Measurements from ENCODE around the gene BLNK.

Gene BLNK

DNA sequence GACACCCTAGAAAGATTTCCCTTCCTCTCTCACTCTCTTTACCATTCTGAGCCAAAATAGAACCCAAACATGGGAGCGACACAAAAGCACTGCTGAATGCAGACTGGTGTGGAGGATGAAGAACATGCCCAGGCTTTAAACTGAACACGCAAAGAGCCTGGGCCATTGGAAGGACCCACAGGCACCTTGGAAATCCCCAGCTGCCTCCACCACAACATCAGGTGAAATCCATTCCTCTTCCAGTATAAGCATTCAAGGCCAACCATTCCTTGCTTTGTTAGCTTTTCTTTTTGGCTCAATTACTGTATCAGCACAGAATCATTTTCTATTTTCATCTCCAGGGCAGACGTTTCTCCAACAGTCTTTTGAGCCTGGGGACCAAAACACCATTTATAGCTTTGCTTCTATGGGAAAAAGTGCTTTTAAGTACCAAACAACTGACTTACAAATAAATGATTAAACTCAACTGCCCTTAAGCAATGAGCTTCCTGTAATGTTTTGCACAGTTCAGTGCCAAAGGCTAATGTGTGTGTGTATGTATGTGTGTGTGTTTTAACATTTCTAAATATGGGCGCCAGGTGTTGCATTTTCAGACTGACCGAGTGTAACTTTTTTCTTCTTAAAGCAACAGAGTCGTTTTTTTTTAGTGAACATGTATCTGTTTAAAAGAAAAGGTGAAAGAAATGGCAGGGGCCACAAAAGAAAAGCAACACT, 16.2 kb upstream of the BLNK start:
- DNase-seq: peak; percentile 70

DNA sequence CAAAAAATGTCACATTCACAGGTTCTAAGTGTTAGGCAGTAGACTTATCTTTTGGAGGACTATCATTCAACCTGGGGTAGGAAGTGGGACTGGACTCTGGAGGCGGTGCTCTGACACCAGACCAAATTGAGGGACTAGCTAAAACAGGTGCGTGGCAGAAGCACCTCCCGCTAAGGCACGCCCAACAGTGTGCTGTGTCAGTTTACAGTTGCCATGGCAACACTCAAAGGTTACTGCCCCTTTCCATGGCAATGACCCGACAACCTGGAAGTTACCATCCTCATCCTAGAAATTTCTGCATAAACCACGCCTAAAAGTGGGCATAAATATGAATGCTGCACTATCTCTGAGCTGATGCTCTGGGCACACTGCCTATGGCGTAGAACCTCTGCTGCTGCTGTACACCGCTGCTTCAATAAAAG, 14.0 kb upstream of the BLNK start:
- no peak for DNase-seq

DNA sequence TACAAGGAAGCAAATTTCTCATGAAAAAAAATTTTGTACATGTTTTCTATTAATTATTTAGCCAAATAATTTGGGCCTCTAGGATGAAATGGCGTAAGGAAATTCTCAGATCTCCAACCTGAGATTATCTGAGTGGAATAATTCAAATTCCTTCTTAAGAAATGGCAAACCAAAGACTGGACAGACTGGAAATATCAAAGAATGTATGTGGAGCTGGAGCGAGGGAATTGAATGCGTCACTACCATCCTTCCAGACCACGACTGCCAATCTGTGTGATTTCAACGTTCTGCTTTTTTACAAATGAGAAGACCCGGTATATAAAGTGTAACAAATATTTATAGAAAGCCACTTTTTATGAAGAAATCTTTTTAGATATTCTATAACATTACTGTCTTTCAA, 12.4 kb upstream of the BLNK start:
- DNase-seq: no peak

DNA sequence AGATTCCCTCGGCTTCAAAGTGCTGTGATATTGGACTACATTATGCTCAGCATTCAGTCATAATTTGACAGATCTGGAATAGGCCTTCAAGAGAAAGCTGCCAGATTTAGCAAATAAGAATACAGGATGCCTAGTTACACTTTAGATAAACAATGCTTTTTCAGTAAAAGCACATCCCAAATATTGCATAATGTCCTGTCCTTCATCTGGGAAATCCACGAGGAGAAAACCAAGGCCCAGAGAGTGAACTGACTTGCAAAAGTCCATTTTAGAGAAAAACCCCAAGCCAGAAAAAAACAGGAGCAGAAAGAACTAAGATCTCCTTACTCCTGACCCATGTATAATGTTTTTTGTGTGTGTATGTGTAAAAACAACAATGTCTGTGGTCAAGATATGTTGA, 12.0 kb upstream of the BLNK start:
- no peak for DNase-seq

DNA sequence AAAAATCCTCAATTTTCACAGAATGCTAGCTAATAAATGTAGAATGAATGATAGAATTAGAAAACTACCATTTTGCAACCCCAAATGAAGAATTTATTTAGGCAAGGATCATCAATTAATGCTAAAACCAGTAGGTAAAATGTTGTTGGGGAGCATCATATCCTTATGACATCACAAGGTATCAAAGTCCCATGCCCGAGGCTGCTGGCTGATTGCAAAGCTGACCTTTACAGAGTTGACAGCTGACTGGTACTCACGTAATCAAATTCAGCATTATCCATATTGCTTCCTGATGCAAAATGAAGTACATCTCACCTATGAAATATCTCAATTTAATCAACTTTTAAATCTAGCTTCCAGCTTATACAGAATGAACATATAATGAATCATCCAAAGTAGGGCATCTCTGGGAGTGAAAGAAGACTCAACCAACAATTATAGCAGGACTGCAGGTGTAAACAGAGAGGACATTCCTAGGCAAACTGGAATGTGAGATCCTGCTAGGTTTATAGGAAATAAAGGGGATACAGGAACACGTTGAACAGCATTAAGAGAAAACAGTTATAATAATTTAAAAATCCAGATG, 10.2 kb upstream of the BLNK start:
- no peak for DNase-seq

DNA sequence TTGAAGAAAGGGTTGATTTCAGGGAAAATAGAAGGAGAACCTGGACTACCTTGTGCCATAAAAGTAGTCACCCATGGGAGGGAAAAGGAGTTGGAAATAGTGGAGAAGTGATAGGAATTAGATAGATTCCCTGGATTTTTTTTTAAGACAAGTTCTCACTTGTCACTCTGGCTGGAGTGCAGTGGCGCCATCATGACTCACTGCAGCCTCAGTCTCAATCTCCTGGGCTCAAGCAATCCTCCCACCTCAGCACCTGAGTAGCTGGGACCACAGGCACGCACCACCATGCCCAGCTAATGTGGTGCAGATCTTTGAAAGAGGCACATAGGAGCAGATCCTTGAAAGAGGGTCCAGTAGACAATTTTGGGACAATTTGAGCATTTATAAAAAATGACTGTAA, 9.5 kb upstream of the BLNK start:
- no peak for DNase-seq

DNA sequence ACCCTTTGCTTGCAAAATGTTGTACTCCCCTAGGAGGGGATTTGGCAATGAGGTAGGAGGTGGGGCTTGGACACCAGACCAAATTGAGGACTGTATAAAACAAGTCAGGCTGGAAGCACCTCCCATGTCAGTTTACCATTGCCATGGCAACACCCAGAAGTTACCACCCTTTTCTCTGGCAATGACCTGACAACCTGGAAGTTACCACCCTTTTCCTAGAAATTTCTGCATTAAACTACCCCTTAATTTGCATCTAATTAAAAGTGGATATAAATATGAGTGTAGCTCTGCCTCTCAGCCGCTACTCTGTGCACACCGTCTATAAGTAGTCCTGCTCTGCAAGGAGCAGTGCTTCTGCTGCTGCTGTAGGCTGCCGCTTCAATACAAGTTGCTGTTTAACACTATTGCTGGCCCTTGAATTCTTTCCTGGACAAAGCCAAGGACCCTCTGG, 7.8 kb upstream of the BLNK start:
- DNase-seq: no peak

DNA sequence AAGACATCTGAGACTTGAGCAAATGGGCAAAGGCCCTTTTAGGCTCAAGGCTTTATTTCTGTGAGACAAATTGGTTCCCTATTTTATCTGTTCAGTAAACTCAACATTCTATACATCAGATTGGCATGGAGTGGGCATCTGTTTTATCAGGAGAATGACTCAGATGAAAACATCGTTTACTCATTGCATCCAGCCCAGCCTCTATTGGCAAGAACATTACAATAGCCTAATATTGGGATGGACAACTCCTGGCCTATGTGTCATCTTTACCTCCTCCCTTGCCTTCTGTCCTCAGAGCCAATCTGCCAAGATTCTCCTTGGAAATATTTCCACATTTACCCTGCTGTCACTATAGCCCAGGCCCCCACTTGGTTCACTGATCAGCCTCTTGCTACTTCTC, 5.5 kb upstream of the BLNK start:
- no peak for DNase-seq

DNA sequence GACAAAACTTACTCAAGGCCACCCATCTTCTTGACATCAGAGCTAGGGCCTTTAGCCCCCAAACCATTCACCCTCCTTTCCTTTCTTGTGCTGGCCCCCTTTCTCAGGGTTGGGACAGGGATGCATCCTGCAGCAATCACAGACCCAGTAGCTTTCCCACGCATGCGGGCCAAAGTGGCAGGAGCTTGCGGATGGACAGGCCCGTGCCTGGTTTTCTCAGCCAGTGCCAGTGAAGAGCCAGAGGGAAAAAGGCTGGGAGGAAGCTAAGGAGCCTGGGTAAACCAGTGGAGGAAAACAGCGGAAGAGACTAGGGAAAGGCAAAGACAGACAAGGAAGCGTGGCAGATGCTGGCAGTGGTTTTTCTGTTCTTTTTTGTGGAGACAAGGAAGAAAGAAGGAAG, 5.1 kb upstream of the BLNK start:
- no peak for DNase-seq

DNA sequence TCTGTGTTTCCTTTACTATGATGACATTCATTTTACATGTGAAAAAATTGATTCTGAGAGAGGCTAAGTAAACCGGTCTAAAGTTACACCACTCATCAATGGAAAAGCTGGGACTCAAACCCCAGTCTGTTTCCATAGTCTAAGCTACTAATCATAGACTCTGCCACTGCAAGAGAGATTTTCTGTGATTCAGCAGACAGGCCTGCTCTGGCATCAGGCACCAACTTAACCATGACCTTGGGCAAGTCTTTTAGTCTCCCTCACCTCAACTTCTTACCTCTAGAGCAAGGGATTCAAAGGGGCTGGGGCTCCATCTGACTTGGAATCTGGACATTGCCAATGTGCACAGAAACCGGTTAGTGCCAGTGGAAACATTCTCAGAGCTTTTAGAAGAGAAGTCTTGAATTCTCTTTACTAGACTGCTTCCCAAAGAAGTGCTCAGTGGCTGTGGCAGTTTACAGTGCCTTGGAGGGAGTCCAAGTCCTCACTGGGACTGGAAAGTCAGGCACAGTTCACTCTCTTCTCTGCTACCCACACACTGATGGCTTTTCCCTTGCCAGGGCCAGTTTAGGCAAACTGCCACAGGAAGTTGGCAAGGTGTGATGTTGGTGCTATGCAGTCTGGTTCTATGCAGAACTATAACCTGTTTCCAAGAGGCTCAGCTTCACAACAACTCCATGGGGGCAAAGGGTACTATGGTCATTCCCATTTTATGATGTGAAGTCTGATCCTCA, 4.5 kb upstream of the BLNK start:
- no peak for DNase-seq

DNA sequence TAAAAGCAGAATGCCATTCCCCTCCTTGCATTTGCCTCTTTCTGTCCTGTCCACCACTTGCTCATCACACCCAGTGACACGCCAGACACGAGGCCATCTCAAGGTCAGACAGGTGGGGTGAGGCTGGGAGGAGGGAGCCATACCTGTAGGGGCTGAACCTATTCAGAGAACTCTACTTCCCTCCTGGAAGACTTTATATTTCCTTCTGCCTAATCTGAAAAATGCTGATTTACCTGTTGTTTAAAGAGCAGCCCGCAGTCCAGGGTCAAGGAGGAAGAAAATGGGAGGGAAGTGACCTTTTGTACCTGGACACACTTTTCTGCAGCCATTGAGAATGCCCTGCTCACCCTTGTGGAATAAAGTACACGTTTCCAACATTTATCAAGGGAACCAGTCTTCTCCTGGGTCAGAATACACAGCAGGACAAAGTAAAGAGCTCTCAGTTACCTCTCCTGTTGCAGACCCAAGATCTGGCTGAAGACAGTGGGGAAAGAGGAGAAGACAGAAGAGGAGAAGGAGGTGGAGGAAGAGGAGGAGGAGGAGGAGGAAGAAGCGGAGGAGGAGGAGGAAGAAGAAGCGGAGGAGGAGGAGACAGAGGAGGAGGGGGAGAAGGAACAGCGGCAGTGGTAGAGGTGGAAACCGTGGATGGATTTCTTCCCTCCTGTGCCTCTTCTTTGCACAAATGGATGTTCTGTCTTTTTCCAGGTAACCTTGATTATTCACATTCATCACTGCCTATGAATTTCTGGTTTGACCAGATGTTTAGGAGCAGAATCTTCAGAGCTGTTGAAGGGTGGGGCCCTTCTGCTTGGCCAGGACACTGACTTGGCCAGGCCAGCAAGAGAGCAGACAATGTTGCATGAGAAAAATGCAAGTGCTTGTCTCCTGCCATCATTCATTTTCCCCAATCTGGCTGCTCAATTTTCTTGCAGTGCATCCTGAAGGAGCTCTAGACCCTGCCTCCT, 1.2 kb upstream of the BLNK start:
- DNase-seq: no peak

DNA sequence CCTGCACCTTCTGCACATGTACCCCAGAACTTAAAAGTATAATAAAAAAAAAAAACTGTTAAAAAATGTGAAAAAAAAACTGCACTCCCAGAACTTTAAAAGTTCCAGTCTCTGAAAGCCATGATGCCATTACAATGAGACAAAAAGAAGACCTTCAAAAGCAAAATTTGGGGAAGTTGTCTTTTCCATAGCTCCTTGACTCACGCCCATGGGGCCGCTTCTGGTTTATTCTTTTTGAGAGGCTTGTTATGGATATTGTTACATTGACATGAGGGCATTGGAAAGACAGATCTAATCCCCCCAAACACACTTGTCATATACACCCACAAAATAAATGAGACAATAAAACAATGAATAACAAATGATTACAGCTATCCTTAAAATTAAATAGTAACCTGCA, 798 bp downstream of the BLNK start:
- DNase-seq: no peak

DNA sequence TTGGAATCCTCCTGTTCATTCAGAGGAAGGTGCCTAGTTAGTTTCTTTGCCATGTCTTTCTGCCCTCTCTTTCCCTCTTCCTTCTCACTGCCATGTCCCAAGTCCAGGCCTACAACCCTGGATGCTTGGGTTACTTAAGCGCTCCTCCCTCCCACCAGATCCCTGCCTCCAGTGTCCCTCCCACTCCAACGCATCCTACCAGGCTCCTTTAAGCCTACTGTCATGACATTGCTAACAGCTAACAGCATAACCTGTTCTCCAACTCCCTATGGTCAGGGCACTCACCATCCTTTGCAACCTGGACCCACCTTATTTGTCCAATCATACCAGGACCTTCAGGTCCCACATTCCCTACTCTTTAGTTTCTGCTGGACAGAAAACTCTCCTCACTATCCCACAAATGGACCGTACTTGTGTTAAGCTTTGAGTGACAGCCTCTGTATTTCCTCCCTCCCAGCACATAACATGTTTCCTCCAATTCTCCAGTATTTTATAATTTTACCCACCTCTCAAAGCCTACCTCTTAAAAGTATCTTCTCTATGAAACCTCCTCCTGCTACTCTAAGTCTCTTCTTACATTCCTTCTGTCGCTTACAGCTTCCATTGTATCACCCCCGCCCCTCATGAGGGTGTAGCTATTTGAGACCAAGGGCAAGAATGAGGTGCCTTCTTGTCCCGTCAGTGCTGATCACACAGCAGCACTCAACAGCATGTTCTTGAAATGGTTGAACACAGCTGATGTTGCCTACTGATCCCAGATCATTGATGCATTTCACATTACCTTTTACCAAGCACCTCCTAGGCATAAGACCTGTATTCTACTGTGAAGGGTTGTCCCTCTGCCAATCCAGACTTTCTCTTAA, 1.7 kb downstream of the BLNK start:
- DNase-seq: no peak

DNA sequence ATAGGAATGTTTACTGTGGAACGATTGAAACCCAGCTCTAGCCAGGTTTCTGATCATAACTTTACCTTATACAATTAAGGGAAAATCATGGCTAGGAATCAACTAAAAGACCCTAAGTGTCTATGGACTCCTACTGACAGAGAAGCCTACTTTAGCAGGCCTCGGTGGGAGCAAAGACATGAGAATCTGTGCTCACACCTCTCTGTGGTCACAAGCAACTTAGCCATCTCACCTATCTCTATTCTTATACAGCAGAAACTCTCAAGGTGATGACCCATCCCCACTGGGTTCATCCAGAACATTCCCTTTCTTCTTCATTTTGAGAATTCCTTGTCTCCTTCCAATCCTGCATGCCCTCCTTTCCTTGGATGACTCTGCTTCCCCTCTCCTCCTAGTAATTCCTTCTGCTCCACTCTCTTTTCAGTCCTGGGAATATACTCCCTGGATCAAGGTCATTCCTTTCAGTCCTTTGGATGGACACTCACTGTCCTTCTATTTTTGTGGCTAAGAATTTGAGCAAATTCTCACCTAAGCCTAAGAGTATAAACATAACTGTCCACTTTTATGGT, 2.9 kb downstream of the BLNK start:
- DNase-seq: no peak

DNA sequence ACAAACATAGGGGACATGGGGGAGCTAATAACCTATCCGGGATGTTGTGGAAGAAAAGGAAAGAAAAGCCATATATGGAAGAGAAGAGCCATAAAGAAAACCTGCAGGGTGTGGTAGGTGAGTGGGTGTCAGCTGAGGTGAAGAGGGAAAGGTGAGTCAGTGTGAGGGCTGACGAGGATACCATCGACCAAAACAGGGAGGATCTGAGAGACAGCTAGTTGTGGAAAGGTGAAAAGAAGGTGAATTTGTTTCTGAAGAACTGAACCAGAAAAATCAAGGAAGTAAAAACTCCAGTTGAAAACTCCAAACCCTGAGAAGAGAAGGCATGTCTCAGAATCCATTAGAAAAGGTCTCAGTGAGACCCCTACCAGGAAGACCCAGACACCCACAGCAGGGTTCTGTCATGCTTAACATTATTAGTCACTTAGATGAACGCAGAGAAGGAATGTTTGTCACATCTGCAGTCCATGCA, 4.1 kb downstream of the BLNK start:
- DNase-seq: no peak

DNA sequence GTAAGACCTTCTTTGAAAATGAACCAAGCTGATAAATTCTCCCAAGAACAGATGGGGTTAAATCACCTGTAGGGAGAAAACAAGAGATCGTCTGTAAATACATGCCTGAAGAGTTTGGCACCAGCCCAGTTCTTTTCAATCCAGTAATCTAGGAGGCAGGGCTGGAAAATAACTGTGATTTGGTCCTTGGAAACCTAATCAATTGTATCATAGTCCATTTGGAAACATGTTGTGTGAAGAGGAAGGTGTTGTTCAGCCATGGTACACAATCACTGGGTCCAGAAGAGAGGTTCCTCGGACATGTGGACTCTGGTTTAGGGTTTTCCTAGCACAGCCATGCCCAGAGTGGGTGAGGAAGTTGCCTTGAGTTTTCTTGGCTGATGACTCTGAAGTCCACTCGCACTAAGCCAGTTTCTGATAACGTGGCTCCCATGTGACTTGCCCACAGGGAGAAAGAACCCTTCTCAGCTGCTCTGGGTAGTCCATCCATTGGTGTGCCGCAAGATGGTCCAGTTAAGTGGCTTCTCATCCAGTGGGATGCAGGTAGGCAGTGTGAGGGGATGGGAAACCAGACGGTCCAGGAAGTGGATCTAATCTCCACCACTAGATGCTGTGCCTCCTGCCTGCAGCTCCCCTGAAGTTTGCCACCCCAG, 5.1 kb downstream of the BLNK start:
- no peak for DNase-seq

DNA sequence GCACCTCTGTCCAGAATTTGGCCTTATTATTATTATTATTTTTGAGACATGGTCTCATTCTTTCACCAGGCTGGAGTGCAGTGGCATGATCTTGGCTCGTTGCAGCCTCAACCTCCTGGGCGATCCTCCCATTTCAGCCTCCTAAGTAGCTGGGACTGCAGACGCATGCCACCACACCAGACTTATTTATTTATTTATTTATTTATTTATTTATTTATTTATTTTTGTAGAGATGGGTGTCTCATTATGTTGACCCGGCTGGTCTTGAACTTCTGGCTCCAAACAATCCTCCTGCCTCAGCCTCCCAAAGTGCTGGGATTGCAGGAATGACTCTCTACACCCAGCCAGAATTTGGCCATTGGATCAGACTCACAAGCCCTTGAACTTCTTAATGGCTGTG, 6.4 kb downstream of the BLNK start:
- no peak for DNase-seq

DNA sequence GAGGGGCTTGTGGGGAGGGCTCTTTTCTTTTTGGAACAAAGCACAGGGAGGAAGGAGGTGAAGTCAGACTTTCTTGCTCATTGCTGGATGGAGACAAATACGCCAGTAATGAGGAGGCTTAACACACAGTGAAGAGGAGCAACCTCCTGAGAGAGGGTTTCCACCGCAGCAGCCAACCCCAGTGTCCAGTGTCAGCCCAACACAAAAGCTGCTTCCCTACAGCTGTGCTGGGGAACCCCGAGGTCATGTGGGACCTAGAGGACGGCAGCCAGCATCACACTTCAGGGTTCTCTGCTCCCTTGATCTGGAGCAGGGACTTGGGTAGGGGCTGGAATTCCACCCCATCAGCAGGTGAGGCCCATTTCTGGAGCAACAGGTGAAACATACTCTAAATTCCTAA, 7.7 kb downstream of the BLNK start:
- DNase-seq: no peak

DNA sequence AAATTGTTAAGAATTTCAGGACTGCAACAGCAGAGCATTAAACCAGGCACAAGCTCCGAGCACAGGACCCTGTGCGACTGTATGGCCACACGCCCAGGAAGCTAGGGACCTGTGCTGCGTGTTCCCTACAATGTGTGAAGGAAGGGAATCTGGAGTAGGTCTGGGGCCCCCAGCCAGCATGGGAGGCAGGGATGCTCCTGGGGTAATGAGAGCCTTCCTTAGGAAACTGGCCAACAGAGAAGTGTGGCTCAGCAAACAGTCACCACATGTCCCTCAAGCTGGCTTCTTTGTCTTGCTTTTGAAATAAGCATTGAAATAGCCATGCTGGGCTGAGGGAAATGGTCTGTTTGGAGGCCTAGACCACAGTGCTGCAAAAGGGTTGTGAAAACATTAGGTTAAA, 8.2 kb downstream of the BLNK start:
- no peak for DNase-seq

DNA sequence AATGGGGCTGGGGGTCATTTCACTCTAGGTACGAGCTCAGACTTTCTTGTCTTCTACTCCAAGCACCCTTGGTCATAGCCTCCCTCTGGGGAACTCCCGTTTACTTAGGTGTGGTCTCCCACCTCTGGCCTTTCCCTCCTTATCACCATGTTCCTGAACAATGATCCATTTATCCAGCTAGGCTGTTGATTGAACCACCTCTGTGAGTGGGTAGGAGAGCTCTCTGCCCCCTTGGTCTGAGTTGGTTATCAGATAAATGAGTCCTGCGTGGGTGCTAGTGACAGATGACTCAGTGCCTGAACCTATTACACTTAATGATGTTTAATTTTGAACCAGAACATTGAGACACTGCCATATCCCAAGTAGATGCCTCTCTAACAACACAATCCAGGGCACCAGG, 9.4 kb downstream of the BLNK start:
- no peak for DNase-seq

DNA sequence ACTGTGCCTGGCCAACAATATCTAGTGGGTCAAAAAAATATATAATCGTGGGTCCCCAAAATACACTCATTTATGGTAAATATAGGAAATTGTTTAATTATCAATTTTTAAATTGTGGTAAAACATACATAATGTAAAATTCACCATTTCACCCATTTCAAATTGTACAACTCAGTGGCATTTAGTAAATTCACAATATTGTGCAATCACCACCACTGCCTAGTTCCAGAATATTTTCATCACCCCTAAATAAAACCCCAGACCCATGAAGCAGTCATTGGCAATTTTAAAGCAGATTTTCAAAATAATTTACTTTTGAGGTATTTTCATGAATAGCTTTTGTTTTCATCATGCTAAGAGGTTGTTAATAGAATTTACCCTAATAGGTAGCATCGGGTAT, 10.2 kb downstream of the BLNK start:
- DNase-seq: no peak
